GM21423 (cell line): ENCODE measurements around the gene ARL3.
"Not testable (repeated sequence)": the region's sequence is repeated elsewhere in the genome, so short reads cannot be mapped to it uniquely, and the experiment has no call there.

Experiments used
- ATAC-seq: cut with Tn5 transposase; IDR thresholded peaks from one replicate; pipeline ENCODE4 v1.9.1; 2021; ENCODE audit warnings: mild to moderate bottlenecking, moderate library complexity; ENCODE audit not compliant: unreplicated experiment

Gene ARL3

GRCh38 chr10:102738692-102739121 is 24.5 kb upstream of the ARL3 start:
- ATAC-seq, result no peak

GRCh38 chr10:102735065-102735562 is 20.9 kb upstream of the ARL3 start:
- no peak for ATAC-seq

GRCh38 chr10:102732661-102733060 is 18.5 kb upstream of the ARL3 start:
- ATAC-seq, result no peak

- ATAC-seq, result no peak
Observed at GRCh38 chr10:102731222-102731800, 17.1 kb upstream of the ARL3 start.

- ATAC-seq, result no peak
Observed at GRCh38 chr10:102729029-102730026, 15.1 kb upstream of the ARL3 start.

- ATAC-seq, result no peak
Observed at GRCh38 chr10:102727037-102727818, 13.0 kb upstream of the ARL3 start.

- ATAC-seq, result no peak
Observed at GRCh38 chr10:102726274-102726673, 12.1 kb upstream of the ARL3 start.

GRCh38 chr10:102723989-102724388 is 9.8 kb upstream of the ARL3 start:
- ATAC-seq, result no peak

- no peak for ATAC-seq
Observed at GRCh38 chr10:102721954-102722353, 7.8 kb upstream of the ARL3 start.

GRCh38 chr10:102720775-102721301 is 6.6 kb upstream of the ARL3 start:
- no peak for ATAC-seq

- ATAC-seq, result no peak
Observed at GRCh38 chr10:102720337-102720736, 6.1 kb upstream of the ARL3 start.

- ATAC-seq, result no peak
Observed at GRCh38 chr10:102718220-102718619, 4.0 kb upstream of the ARL3 start.

GRCh38 chr10:102716900-102717565 is 2.8 kb upstream of the ARL3 start:
- not testable (repeated sequence) for ATAC-seq

- no peak for ATAC-seq
Observed at GRCh38 chr10:102715880-102716279, 1.7 kb upstream of the ARL3 start.

GRCh38 chr10:102714621-102715455 is 641 bp upstream of the ARL3 start, which contains the start of gene SFXN2:
TSS of gene SFXN2 (plus strand) at chr10:102714636. CDS start at chr10:102726637, 12,001 bp downstream.
- ATAC-seq, result no peak

GRCh38 chr10:102713539-102713813 is 721 bp downstream of the ARL3 start:
- ATAC-seq, result peak; percentile 40

- ATAC-seq, result no peak
Observed at GRCh38 chr10:102712843-102713538, 1.2 kb downstream of the ARL3 start.

GRCh38 chr10:102712089-102712488 is 2.1 kb downstream of the ARL3 start:
- no peak for ATAC-seq

GRCh38 chr10:102710609-102711008 is 3.6 kb downstream of the ARL3 start:
- ATAC-seq, result no peak
